GM12872 (cell line): ENCODE data around the gene EVI5.

ENCODE experiments used
- CTCF ChIP-seq: IDR thresholded peaks from 3 replicates; pipeline ENCODE4 v1.5.1; 2011; ENCODE audit warnings: low read depth, mild to moderate bottlenecking, low read length, moderate library complexity; ENCODE audit not compliant: insufficient read depth

The EVI5 gene

DNA sequence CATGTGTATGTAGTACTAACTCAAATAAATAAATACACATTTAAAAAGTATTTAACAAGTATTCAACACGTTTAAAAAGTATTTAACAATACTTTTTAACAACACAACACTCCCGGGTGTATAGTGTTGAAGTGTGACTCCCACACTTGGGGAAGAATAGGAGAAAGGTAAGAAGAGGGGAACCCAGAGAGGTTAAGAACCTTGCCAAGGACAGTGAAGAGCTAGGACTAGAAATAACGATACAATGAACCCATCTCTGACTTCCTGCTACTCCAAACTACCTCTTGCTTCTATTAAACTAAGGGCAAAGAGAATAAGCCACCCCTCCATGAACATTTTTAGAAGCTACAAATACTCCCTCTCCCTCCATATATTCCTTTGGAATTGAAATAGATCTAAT, 296.5 kb downstream of the EVI5 start:
- no peak for TF ChIP-seq CTCF

DNA sequence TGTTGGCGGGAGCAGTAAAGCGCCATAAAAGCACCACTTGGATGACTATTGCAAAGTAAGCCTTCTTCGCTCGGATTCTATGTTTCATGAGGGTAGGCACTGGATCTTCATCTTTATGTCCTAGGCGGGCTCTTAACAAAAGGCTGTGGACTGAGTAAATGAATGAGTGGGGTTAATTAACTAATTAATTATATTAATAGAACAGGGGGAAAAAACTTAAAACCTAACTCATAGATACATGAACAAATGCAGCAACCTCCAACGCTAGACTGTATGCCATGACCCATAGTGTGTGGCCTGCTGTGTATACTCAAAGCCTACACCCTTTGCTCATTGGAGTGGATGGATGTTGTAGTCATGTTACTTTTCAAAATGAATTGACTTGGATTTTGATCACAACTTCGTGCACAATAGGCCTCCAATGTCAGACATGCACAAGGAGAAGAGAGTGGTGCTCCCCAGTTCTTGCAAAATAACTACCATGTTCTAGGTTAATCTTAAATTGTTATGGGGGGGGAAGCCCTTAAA, 297.8 kb downstream of the EVI5 start:
- no peak for TF ChIP-seq CTCF

GRCh38 chr1:92486251-92487077, 298.4 kb downstream of the EVI5 start, which contains the start of gene GFI1:
TSS of gene GFI1 (minus strand) at chr1:92486925. CDS start at chr1:92483487, 3,438 bp downstream.
- TF ChIP-seq CTCF, result no peak; the same call in 2 of the 3 replicates

DNA sequence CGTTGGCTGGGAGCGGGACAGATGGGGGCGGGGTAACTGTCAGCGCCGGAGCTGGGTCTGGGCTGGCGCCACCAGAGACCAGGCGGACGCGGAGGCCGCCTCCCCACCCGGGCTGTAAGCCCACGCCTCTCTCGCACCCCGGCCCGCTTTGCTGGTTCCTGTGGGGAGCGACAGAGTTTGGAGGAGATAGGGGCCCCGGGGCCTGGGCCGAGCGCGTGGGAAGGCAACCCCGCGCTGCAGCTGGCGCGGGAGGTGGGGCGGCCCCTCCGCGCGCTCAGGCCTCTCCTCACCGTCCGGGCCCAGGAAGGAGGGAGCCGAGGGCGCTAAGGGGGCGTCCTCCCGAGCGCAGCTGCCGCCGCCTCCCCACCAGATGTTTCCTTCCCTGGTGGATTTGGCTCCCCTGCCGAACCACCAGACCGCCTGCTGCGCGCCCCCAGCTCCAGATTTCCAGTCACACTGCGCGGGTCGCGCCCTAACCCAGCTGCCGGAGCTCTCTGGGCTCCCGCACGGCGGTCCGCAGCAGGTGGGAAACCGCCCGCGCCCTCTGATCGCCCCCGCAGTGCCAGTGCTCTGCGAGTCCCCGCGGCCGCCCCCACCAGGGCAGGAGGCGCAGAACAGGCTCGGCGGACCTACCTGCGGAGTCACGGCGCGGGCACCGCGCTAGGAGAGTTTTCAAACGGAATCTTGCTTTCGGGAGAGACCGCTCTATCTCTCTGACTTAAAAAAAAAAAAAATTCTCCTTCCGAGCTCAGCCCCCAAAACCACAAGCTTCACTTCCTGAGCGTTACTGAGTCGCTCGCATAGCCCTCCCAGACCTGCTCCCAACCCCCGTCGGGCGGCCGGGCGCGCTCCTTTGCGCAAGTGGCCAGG, 299.3 kb downstream of the EVI5 start:
- TF ChIP-seq CTCF, result peak; percentile 68

- peak; percentile 56; the same call in 2 of the 3 replicates for TF ChIP-seq CTCF
Observed at GRCh38 chr1:92484472-92485380, 300.2 kb downstream of the EVI5 start.

DNA sequence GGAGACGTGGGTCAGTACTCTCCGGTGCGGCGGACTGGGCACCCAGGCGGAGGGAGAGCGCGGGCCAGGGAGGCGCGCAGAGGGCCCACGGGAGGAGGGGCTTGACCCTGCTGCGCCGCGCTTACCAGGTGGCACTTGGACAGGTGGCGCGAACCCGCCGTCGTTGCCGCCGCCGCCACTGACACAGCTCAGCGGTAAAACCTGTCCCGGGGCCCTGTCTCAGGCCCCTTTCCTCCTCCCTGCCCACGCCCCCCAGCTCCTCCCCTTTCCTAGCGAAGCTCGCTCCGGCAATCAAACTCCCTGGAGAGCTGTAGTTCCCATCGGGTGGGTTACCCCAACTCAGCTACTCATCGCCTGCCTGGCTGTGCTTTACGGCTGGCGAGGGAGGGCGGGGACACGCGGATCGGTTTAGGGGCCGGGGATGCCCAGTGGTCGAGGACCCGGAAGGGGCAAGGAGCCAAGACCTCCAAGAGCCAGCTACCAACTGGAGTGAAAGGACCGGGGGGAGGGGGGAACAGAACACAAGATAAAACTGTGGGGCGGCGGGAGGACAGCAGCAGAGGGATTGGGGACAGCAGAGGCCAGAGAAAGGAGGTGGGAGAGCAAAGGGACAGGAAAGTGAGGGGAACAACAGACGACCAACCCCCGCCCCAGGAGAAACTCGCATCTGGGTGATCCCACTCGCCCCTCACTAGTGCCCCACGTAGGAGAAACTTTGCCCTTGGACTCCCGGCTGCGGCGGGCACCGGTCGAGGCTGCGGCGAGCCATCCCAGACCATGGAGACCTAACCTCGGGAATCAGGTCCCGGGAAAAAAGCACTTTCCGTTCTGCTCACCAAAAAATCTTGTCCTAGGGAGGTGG, 301.1 kb downstream of the EVI5 start:
- TF ChIP-seq CTCF, result no peak
